Right hindlimb (tissue), 1 donor: ENCODE measurements around the gene TPTE.
"Not testable (repeated sequence)": the region's sequence is repeated elsewhere in the genome, so short reads cannot be mapped to it uniquely, and the experiment has no call there.

Experiments used
- DNase-seq: peaks from one replicate; pipeline ENCODE4 v3.0.0-alpha.2; 2018

TPTE gene

DNA sequence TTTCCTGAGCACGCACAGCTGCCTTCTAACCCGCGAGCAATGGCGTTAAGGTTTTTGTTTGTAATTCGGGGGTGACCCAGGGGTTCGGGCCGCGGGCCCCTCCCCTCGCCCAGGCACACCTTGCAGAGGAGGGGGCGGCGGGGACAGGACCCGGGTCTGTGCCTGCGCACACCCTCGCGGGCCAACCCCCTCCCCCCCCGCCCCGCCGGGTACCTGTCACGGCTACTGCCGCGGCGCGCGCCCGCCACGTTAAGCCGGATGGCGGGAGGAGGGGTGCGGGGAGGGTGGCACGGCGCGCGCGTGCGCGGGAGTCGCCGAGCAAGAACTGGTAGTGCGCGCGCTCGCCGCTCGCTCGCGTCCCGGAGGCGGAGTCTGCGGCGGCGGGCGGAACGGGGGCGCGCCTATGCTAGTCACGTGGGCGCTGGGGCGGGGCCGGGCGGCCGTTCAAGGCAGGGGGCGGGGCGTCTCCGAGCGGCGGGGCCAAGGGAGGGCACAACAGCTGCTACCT lies at the start of gene TPTE:
Gene TPTE (plus strand): TSS at position 493 of the 508 bp plus-strand sequence. CDS start 17,141 bp downstream, outside the sequence.
- no peak for DNase-seq

DNA sequence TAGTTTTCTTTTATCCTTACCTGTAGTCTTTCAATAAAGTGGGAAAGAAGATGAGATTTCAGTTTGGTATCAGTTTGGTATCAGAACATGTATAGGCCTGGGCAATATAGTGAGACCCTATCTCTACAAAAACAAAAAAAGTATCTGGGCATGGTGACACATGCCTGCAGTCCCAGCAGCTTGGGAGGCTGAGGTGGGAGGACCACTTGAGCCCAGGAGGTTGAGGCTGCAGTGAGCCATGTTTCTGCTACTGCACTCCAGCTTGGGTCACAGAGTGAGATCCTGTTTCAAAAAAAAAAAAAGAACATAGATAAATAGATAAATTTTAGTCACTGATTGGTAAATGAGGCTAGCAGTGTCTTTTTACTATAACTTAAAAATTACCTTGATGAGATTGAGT lies 49.4 kb upstream of the TPTE start:
- DNase-seq, result not testable (repeated sequence)

DNA sequence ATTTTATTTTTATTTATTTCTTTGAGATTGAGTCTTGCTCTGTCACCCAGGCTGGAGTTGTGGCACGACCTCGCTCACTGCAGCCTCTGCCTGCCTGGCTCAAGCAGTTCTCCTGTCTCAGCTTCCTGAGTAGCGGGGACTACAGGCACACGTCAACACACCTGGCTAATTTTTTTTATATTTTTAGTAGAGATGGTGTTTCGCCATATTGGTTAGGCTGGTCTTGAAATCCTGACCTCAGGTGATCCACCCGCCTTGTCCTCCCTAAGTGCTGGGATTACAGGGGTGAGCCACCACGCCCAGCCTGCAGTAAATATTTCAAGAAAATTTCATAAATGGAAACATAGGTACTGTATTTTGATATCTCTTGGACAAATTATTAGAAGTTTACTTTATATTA lies 43.6 kb upstream of the TPTE start:
- not testable (repeated sequence) for DNase-seq

DNA sequence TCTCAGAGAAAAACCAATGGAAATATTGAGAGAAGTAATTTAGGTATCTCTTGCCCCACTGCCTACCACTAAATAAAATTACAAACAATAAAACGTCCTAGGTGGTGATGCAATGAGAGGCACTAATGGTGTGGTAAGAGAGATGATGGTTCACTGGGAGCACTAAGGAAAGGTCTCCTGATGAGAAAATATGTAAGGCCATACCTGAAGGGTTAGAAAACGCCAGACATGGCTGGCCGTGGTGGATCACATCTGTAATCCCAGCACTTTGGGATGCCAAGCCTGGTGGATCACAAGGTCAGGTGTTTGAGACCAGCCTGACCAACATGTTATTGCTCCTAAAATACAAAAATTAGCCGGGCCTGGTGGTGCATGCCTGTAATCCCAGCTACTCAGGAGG lies 41.5 kb upstream of the TPTE start:
- DNase-seq, result not testable (repeated sequence)

DNA sequence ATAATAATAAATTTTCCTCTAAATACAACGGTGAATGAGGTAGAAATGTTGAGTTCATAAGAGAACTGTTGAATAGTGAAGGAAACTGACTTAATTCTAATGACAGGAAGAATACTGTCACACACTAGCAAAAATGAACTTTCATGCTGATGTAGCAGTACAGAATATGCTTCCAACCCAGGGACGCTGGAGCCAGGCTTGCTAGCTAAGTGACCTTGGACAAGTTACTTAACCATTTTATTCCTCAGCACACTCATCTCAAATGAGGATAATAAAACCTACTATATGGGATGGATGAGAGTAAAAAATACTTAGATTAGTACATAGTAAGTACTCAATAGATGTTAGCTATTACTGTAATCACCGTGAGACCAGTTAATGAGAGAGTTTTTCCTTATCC lies 36.5 kb upstream of the TPTE start:
- DNase-seq, result not testable (repeated sequence)

DNA sequence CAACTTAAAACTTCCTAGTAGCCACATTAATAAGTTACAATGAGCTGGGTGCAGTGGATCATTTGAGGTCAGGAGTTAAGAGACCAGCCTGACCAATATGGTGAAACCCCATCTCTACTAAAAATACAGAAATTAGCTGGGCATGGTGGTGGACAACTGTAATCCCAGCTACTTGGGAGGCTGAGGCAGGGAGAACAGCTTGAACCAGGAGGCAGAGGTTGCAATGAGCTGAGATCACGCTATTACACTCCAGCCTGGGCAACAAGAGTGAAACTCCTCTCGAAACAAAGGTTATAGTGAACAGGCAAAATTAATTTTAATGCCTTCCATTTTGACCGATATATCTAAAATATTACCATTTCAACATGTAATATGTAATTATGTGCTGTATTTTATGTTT lies 30.9 kb upstream of the TPTE start:
- not testable (repeated sequence) for DNase-seq

DNA sequence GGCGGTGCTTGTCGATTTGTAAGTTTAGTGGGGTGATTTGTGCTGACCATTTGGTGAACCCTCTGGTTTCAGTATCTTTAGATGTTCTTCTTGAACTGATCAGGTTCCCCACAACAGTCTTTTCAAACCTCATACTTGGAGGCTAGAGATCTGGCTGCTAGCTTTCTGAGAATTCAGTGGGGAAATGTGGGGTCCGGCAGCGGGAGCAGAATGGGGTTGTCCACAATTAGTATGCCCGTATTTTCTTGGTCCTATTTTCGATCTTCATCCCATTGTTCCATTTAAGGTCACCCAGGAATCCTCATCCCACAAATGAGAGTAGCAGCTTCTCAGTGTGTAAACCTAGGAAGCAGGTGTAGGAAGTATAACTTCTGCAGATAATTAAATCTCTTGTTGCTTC lies 10.3 kb upstream of the TPTE start:
- no peak for DNase-seq

DNA sequence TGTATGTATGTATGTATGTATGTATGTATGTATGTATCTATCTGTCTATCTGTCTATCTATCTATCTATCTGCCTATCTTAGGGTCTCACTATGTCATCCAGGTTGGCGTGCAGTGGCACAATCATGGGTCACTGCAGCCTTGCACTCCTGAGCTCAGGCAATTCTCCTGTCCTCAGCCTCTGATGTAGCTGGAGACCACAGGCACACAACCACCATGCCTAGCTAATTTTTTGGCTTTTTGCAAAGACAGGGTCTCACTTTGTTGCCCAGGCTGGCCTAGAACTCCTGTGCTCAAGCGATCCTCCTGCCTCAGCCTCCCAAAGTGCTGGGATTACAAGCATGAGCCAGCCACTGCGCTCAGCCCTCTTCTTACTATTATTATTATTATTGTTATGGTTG lies 4.5 kb upstream of the TPTE start:
- DNase-seq, result not testable (repeated sequence)

DNA sequence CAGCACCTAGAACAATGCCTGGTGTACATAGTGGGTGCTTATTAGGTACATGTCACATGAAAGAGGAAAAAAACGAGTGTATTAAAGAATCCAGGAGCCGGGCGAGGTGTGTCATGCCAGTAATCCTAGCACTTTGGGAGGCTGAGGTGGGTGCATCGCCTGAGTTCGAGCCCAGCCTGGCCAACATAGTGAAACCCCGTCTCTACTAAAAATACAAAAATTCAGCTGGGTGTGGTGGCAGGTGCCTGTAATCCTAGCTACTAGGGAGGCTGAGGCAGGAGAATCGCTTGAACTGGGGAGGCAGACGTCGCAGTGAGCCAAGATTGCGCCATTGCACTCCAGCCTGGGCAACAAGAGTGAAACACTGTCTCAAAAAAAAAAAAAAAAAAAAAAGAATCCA lies 3.5 kb upstream of the TPTE start:
- DNase-seq, result not testable (repeated sequence)

DNA sequence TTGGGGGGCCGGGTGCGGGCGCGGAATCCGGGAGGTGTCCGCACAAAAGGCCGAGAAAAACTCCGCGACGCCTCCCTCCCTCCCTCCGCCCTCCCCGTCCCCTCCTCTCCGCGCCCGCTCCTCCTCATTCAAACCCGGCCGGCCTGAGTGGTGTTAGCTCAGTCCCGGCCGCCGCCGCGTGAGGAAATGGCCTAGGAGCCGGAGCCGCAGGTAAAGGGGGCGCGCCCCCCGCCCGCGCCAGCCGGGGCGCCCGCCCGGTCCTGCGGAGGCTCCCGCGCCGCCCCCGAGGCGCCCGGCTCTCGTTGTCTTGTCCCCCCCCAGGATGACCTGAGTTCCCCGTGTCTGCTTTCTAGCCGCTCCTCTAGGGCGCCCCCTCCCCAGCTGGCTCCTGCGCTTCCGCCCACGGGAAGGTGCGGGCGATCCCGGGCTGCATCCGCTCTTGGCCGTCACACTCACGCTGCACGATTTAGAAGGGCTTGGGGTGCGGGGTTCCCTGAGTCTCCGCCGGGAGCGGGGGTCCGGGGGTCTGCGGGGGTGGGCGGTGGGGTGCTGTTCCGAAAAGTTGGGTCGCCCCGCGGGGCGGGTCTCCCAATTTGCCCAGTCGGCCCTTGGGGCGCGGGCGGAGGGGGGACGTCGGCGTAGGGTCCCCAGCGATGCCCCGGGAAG lies 585 bp downstream of the TPTE start:
- DNase-seq, result not testable (repeated sequence)

DNA sequence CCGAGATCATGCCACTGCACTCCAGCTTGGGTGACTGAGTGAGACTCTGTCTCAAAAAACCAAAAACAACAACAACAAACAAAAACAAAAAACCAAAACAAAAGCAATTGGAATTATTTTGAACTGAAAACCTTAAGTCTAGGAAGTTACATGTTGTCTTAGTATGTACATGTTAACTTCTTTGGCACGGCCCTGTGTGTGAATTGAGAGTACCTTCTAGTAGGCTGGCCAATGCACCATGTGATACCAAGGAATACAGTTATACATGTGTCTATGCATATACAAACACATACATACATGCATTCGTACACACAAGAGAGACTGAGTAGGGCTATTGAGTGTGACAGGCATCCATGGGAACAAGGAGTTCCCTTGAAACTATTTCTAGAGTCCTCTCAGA lies 18.6 kb downstream of the TPTE start:
- DNase-seq, result no peak

DNA sequence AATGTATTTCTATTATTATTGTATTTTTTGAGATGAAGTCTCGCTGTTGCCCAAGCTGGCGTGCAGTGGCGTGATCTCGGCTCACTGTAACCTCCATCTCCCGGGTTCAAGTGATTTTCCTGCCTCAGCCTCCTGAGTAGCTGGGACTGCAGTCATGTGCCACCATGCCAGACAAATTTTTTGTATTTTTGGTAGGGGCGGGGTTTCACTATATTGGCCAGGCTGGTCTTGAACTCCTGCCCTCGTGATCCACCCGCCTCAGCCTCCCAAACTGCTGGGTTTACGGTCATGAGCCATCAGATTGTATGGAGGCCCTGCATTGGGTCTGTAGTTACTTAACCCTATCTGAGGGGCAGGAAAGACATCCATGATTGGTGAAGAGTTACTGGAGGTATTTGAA lies 23.0 kb downstream of the TPTE start:
- not testable (repeated sequence) for DNase-seq

DNA sequence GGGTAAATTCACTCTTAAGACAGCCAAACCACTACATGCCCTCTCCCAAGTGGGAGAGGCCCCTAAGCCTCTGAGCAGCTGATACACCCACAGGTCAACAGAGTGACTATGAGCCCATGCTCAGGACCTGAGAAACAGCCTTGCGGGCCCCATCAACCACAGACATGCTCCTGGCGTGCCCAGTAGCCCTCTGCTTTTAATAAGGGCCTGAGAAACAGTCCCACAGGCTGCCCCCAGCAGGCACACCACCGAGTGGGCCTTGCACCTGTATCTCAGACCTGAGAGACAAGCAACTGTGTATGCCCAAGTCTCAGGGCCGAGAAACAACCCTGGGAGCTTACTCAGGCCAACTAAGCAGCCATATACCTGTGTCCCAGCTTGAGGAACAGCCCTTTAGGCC lies 26.5 kb downstream of the TPTE start:
- DNase-seq, result not testable (repeated sequence)

DNA sequence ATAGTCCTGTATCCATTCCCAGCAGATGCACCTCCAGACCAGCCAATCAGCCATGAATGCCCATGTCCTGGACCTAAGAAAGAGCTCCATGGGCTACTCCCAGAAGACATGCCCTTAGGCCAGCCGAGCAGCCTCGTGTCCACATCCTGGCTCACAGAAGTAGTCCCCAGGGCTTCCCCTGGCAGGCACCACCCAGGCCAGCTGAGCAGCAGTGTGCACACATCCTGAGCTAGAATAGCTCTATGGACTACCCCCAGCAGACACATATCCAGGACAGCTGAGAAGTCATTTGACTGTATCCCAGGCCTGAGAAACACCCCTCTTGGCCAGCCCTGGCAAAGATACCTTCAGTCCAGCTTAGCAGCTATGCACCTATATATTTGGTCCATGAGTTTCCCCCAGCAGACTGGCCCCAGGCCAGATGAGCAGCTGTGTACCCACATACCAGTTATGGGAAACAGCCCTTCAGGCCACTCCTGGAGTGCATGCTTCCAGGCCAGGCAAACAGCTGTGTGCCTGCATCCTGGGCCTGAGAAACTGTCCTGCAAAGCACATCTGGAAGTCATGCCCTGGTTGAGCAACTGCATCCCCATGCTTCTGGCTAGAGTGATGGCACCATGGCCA lies 27.1 kb downstream of the TPTE start:
- DNase-seq, result not testable (repeated sequence)

DNA sequence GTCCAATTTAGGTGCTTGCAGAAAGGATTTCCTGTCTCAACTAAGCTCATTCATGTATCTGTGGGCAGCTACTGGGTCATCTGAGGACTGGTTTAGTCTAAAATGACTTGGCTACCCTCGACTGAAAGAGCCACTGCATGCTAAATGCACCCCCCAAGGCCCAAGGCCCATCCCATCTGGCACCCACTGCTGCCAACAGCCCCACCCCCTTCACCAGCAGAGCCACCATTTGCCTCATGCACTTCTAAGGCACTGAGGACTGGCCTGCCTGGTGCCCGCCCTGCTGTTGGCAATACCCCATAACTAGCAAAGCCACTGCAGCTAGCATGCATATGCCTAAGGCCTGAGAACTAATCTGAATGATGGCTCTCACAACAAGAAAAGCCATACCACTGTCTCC lies 49.4 kb downstream of the TPTE start:
- not testable (repeated sequence) for DNase-seq

DNA sequence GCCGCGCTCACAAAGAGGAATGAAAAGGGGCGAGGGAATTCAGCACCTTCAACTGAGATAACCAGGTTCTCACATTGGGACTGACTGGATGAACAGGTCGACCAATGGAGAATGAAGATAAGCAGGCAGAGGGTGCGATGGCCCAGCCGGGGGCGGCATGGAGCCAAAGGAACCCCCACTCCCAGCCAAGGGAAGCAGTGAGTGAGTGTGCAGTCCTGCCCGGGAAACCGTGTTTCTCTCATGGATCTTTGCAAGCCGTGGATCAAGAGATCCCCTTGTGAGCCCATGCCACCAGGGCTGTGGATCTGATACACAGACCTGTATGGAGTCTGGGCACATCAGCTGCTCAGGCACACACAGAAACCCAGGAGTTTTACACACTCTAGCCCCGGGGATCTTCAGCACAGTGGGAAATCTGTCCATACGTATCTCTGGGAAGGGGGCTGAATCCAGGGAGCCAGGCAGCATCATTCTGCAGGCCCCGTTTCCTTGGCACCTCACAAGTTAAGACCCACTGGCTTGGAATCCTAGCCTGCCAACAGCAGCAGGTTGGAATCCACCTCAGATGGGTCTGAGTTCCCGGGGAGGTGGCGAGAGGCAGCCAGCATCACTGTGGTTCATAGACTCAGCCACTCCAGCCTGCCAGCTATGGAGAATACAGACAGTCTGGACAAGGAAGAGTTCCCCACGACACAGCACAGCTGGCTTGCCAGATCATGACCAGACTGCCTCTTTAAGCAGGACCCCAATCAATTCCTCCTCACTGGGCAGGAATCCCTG lies 53.3 kb downstream of the TPTE start:
- DNase-seq, result not testable (repeated sequence)

DNA sequence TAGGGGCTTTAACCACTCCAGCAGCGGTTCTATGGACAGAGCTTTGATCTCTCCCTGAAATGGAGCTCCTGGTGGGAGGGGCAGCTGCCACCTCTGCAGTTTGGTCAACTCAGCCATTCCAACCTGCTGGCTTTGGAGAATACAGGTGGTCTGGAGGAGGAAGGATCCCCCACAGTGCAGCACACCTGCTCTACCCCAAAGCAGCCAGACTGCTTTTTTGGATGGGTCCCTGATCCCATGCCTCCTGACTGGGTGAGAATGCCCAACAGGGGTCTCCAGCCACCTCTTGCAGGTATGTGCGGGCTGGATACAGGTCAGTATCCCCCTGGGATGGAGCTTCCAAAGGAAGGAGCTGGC lies 53.9 kb downstream of the TPTE start:
- DNase-seq, result no peak

DNA sequence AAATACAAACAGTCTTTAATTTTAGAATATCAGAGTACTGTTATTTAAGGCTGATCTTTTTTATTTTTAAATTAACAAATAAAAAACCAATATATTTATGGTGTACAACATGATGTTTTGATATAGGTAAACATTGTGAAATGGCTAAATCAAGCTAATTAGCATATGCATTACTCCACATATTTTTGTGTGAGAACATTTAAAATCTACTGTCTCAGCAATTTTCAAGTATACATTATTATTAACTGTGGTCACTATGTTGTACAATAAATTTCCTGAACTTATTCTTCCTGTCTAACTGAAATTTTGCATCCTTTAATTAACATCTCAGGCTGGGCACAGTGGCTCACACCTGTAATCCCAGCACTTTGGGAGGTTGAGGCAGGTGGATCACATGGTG lies 57.5 kb downstream of the TPTE start:
- not testable (repeated sequence) for DNase-seq

DNA sequence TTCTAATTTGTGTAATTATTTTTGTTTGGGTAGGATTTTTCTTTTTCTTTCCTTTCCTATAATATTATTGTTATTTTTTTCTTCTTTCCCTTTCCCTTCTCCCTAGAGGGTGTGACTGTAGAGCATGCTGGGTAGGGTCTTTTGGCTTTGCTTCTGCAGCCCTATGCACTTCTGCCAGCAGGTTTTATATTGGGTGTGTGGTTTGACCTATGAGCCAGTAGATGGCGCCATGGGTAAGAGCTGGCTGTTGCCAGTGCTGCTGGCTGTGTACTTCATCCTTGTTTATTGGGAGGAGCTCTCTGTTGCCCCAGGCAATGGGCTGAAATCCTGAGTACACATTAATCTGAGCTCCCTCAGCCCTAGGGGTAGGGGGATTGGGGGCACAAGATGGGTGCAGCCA lies 67.7 kb downstream of the TPTE start:
- DNase-seq, result not testable (repeated sequence)

DNA sequence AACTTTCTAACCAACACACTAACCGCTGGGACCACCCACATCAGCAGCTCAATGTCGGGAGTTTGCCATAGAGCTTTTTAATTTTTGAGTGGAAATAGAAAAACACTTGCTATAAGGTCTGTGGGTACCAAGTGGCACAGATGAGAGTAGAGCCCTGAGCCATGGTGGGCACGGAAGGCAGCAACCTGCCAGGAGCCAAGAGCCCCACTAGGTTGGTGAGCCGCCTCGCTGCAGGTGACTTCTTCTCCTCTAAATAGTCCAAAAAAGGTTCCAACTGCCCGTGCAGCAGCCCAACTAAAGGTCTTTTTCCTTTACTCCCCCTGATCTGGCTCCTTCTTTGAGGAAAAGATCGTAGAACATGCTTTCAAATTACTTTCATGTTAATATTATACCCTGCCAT lies 85.7 kb downstream of the TPTE start:
- DNase-seq, result not testable (repeated sequence)

DNA sequence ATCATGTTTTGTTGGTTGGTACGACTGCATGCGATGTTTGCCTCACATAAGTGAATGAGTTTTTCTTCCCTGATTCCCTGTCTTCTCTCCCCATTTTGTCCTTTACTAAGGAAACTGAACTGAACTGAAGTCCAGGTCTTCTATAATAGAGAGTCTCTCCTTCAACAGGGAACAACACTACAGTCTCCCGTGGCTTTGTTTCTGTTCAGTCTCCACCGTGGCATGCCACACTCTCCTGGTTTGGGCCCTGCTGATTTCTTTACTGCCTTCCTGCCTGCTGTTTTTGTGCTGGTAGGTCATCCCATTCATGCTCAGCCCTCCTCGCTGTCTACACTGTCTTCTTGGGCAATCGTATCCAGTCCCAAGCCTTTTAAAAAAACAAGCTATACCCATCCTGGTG lies 92.9 kb downstream of the TPTE start:
- not testable (repeated sequence) for DNase-seq

DNA sequence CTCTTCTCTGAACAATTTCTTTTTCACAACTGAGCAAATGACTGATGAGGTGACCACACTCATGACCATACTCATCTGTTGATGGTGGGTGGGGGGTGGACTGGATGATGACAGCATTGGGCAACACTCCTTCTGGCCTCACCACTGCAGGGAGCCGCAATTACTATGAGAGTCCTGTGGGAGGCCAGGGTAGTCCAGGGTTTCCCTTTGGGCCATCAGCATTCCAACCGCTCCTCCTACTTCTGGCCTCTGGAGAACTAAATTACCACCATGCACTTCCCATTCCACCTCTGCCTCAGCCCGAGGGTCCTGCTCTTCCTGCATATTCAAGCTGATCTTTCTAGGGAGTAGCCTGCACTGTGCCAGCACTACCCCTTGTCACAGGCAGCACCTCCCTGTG lies 94.7 kb downstream of the TPTE start:
- DNase-seq, result not testable (repeated sequence)

DNA sequence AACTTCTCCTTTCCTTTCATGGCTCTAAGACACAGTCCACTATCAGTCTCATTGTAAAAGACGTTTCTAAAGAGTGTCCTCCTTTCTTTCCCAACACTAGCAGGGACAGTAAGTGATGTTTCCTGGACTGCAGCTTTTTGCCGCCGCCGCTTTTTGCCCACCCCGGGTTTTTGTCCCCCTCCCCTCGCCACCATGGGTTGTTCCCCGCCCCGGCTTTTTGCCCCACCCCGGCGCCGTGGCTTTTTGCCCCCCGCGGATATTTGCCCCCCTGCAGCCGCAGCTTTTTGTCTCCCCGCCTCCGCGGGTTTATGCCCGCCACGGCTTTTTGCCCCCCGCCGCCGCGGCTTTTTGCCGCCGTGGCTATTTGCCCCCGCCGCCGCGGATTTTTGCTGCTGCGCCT lies 95.2 kb downstream of the TPTE start:
- no peak for DNase-seq
